ENCODE measurements around the gene HAP1. TPM values are rescaled to one million over a fixed set of nuclear protein-coding genes. Genes with fewer than 3 reads are reported as not detected.
A peak's percentile ranks its signal among the peaks of the same experiment; 100 is the strongest.

HAP1 gene
- total RNA-seq, 1 donor from 2014 or later = 0.62 TPM

- peak; percentile 91 to 93 for ATAC-seq
- intact Hi-C loops (cut with DNase I) = loop anchor here (10.0 kb wide), 1 partner anchor 57 kb away; no protein-coding TSS in a partner anchor
- DNase-seq = peak; percentile 85
- Histone ChIP-seq H3K4me3 (no peak overlapping the region), H3K9me3 (no peaks in the 10 kb centered on the region), H3K36me3 (no peaks in the 10 kb centered on the region), H3K27ac (no peak overlapping the region), H3K27me3 (ENCODE audit: low read depth) (peaks cover 47% of the 10 kb centered on the region), H3K4me1 (peaks cover 18% of the 10 kb centered on the region)
- TF ChIP-seq CTCF (IDR thresholded peaks at IDR 0.05) = peak; percentile 100
Measured at GRCh38 chr17:41738077-41738800, 3.8 kb upstream of the HAP1 start.

GRCh38 chr17:41737680-41738023 is 3.2 kb upstream of the HAP1 start:
- ATAC-seq = no peak
- intact Hi-C loops (cut with DNase I) = loop anchor here (10.0 kb wide), 1 partner anchor 57 kb away; no protein-coding TSS in a partner anchor
- Histone ChIP-seq H3K9me3 (no peaks in the 10 kb centered on the region), H3K27me3 (ENCODE audit: low read depth) (peaks cover 52% of the 10 kb centered on the region), H3K4me3 (no peak overlapping the region), H3K4me1 (peaks cover 18% of the 10 kb centered on the region), H3K36me3 (no peaks in the 10 kb centered on the region), H3K27ac (no peak overlapping the region)
- TF ChIP-seq CTCF (IDR thresholded peaks at IDR 0.05) = no peak
- DNase-seq = no peak

GRCh38 chr17:41736983-41737679 is 2.7 kb upstream of the HAP1 start:
- Histone ChIP-seq H3K9me3 (no peaks in the 10 kb centered on the region), H3K4me3 (no peak overlapping the region), H3K27ac (no peak overlapping the region), H3K4me1 (peaks cover 18% of the 10 kb centered on the region), H3K27me3 (ENCODE audit: low read depth) (peaks cover 57% of the 10 kb centered on the region), H3K36me3 (no peaks in the 10 kb centered on the region)
- ATAC-seq = no peak
- intact Hi-C loops (cut with DNase I) = loop anchor here (10.0 kb wide), 1 partner anchor 58 kb away; no protein-coding TSS in a partner anchor
- no peak for DNase-seq
- no peak for TF ChIP-seq CTCF (IDR thresholded peaks at IDR 0.05)

GRCh38 chr17:41735744-41736143 is 1.3 kb upstream of the HAP1 start:
- H3K4me3 ChIP-seq = no peak overlapping the region
- H3K36me3 ChIP-seq = no peaks in the 10 kb centered on the region
- H3K4me1 ChIP-seq = peaks cover 18% of the 10 kb centered on the region
- DNase-seq (no peak), ATAC-seq (no peak)
- no peak for TF ChIP-seq CTCF (IDR thresholded peaks at IDR 0.05)
- H3K27me3 ChIP-seq (ENCODE audit: low read depth) = peaks cover 63% of the 10 kb centered on the region
- intact Hi-C loops (cut with DNase I) = loop anchor here (10.0 kb wide), 1 partner anchor 59 kb away; no protein-coding TSS in a partner anchor
- no peak overlapping the region for H3K27ac ChIP-seq
- no peaks in the 10 kb centered on the region for H3K9me3 ChIP-seq

GRCh38 chr17:41734949-41735313 is 488 bp upstream of the HAP1 start:
- Histone ChIP-seq H3K27ac (no peak overlapping the region), H3K27me3 (ENCODE audit: low read depth) (peaks cover 63% of the 10 kb centered on the region), H3K9me3 (no peaks in the 10 kb centered on the region), H3K4me3 (peak overlapping the region; percentile 53), H3K4me1 (peaks cover 18% of the 10 kb centered on the region), H3K36me3 (no peaks in the 10 kb centered on the region)
- ATAC-seq (peak in 1 of 2 donors; percentile 3), DNase-seq (no peak)
- intact Hi-C loops (cut with DNase I) = loop anchor here (10.0 kb wide), 1 partner anchor 60 kb away; no protein-coding TSS in a partner anchor
- TF ChIP-seq CTCF (IDR thresholded peaks at IDR 0.05) = no peak
